Transverse colon (tissue), 3 donors: ENCODE data around the gene VPS35L.

Source experiments
- EP300 ChIP-seq: sonication (generic); formaldehyde crosslinking; IDR thresholded peaks from one replicate; pipeline ENCODE4 v1.6.1; 2017; ENCODE audit warnings: antibody characterized with exemption, low read depth
- TF ChIP-seq, protein P1 (sequence below), 5 experiments: fragments of 200-600 bp in 3 of 5; fragments of 450-650 bp in 2 of 5; sonication (generic) in 3 of 5; IDR thresholded peaks; 1 replicate in 2 of 5; 2 replicates in 3 of 5; pipeline ENCODE4 v1.5.1; 2016 to 2017; ENCODE audit warnings: antibody characterized with exemption in 5 of 5, inconsistent platforms in 3 of 5, mild to moderate bottlenecking in 2 of 5, moderate library complexity in 1 of 5

DNA sequence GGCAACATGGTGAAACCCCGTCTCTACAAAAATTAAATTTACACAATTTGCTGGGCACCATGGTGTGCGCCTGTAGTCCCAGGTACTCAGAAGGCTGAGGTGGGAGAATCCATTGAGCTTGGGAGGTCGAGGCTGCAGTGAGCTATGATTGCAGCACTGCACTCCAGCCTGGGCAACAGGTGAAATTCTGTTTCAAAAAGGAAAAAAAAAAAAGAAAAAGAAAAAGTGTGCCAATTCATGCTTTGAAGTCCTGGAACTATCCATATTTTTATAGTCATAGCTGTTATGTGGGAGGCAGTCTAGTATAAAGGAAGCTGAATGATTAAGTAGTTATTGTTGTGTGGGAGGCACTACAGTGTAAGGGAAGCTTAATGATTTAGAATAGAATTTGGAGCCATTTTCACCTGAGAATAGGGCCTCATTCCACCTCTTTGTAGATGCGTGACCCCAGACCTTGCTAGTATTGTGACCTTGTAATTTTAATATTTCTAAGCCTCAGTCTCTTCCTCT is 194.1 kb downstream of the VPS35L start:
- TF ChIP-seq, protein P1, sequence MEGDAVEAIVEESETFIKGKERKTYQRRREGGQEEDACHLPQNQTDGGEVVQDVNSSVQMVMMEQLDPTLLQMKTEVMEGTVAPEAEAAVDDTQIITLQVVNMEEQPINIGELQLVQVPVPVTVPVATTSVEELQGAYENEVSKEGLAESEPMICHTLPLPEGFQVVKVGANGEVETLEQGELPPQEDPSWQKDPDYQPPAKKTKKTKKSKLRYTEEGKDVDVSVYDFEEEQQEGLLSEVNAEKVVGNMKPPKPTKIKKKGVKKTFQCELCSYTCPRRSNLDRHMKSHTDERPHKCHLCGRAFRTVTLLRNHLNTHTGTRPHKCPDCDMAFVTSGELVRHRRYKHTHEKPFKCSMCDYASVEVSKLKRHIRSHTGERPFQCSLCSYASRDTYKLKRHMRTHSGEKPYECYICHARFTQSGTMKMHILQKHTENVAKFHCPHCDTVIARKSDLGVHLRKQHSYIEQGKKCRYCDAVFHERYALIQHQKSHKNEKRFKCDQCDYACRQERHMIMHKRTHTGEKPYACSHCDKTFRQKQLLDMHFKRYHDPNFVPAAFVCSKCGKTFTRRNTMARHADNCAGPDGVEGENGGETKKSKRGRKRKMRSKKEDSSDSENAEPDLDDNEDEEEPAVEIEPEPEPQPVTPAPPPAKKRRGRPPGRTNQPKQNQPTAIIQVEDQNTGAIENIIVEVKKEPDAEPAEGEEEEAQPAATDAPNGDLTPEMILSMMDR (IDR thresholded peaks at IDR 0.05): no peak
- TF ChIP-seq EP300: no peak
